SK-N-MC (cell line): ENCODE data around the gene EPC2.

Experiments used
- EZH2 ChIP-seq: fragments of 200-600 bp; sonication (generic); IDR thresholded peaks from one replicate; pipeline ENCODE4 v1.6.1; 2017; ENCODE audit warnings: antibody characterized with exemption
- POLR2AphosphoS5 ChIP-seq: IDR thresholded peaks from 2 replicates; pipeline ENCODE4 v1.6.1; 2012; ENCODE audit warnings: mild to moderate bottlenecking, low read depth, low read length, borderline replicate concordance

- no peak for TF ChIP-seq POLR2AphosphoS5
- TF ChIP-seq EZH2 = no peak
These were observed 41.5 kb upstream of the EPC2 start for GRCh38 chr2:148602885-148603561.
